Endothelial cell (in vitro differentiated cells): ENCODE results near the gene RFPL4AL1. TPM values are rescaled to one million over a fixed set of nuclear protein-coding genes. Genes with fewer than 3 reads are reported as not detected.
A peak's percentile ranks its signal among the peaks of the same experiment; 100 is the strongest.
"Not testable (repeated sequence)": the region's sequence is repeated elsewhere in the genome, so short reads cannot be mapped to it uniquely, and the experiment has no call there.

Source experiments
- DNase-seq: peaks from one replicate; pipeline ENCODE4 v3.0.0; 2021; ENCODE audit warnings: low spot score
- H3K27ac Mint-ChIP-seq: one replicate; pipeline ENCODE4 v1.8.0; 2021; ENCODE audit warnings: mixed read lengths, inconsistent platforms; ENCODE audit not compliant: unreplicated experiment
- H3K27me3 Mint-ChIP-seq: one replicate; pipeline ENCODE4 v1.8.0; 2021; ENCODE audit warnings: mild to moderate bottlenecking, moderate library complexity, mixed read lengths, inconsistent platforms; ENCODE audit not compliant: unreplicated experiment
- H3K36me3 Mint-ChIP-seq: one replicate; pipeline ENCODE4 v1.8.0; 2021; ENCODE audit warnings: mild to moderate bottlenecking, low read depth, mixed read lengths, inconsistent platforms; ENCODE audit not compliant: unreplicated experiment
- H3K4me1 Mint-ChIP-seq: one replicate; pipeline ENCODE4 v1.8.0; 2021; ENCODE audit warnings: mild to moderate bottlenecking, mixed read lengths, inconsistent platforms; ENCODE audit not compliant: unreplicated experiment
- H3K4me3 Mint-ChIP-seq: one replicate; pipeline ENCODE4 v1.8.0; 2021; ENCODE audit warnings: mild to moderate bottlenecking, mixed read lengths, inconsistent platforms; ENCODE audit not compliant: unreplicated experiment
- H3K9me3 Mint-ChIP-seq: one replicate; pipeline ENCODE4 v1.8.0; 2021; ENCODE audit warnings: mixed read lengths, inconsistent platforms; ENCODE audit not compliant: unreplicated experiment
- total RNA-seq: library from RNA; stranded (reverse); fragmentation: NEBNext Ultra II Directional; extraction: Animal tissue kit (Norgen Biotek cat#: 25700); gene quantifications from one replicate; pipeline ENCODE4 v1.2.1, GENCODE V29; 2021; ENCODE audit not compliant: unreplicated experiment
- TF ChIP-seq, protein P1 (sequence below): fragments of 200-600 bp; sonication (generic); IDR thresholded peaks from one replicate; pipeline ENCODE4 v1.5.0; 2021; ENCODE audit warnings: antibody characterized with exemption; ENCODE audit not compliant: unreplicated experiment

Gene RFPL4AL1
- total RNA-seq, 1 donor from 2014 or later = not detected

GRCh38 chr19:55750715-55751114 is 18.2 kb upstream of the RFPL4AL1 start:
- H3K9me3 Mint-ChIP-seq = peaks cover 35% of the 10 kb centered on the region
- H3K4me3 Mint-ChIP-seq = no peak overlapping the region
- H3K36me3 Mint-ChIP-seq = no peaks in the 10 kb centered on the region
- no peaks in the 10 kb centered on the region for H3K4me1 Mint-ChIP-seq
- no peak for DNase-seq
- TF ChIP-seq, protein P1, sequence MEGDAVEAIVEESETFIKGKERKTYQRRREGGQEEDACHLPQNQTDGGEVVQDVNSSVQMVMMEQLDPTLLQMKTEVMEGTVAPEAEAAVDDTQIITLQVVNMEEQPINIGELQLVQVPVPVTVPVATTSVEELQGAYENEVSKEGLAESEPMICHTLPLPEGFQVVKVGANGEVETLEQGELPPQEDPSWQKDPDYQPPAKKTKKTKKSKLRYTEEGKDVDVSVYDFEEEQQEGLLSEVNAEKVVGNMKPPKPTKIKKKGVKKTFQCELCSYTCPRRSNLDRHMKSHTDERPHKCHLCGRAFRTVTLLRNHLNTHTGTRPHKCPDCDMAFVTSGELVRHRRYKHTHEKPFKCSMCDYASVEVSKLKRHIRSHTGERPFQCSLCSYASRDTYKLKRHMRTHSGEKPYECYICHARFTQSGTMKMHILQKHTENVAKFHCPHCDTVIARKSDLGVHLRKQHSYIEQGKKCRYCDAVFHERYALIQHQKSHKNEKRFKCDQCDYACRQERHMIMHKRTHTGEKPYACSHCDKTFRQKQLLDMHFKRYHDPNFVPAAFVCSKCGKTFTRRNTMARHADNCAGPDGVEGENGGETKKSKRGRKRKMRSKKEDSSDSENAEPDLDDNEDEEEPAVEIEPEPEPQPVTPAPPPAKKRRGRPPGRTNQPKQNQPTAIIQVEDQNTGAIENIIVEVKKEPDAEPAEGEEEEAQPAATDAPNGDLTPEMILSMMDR = no peak
- H3K27ac Mint-ChIP-seq = no peak overlapping the region
- H3K27me3 Mint-ChIP-seq = no peaks in the 10 kb centered on the region

- Mint-ChIP-seq H3K27me3 (no peaks in the 10 kb centered on the region), H3K27ac (no peak overlapping the region), H3K9me3 (peaks cover 34% of the 10 kb centered on the region), H3K36me3 (no peaks in the 10 kb centered on the region), H3K4me1 (no peaks in the 10 kb centered on the region), H3K4me3 (no peak overlapping the region)
- TF ChIP-seq, protein P1 = no peak
- no peak for DNase-seq
Measured at GRCh38 chr19:55753401-55753800, 15.5 kb upstream of the RFPL4AL1 start.

- not testable (repeated sequence) for H3K36me3 Mint-ChIP-seq, H3K4me1 Mint-ChIP-seq, H3K27ac Mint-ChIP-seq, H3K27me3 Mint-ChIP-seq, H3K4me3 Mint-ChIP-seq, DNase-seq
- H3K9me3 Mint-ChIP-seq = peaks cover 39% of the 10 kb centered on the region
Measured at GRCh38 chr19:55756808-55757207, 12.1 kb upstream of the RFPL4AL1 start.

- peaks cover 33% of the 10 kb centered on the region for H3K9me3 Mint-ChIP-seq
- not testable (repeated sequence) for H3K27me3 Mint-ChIP-seq, H3K4me3 Mint-ChIP-seq, H3K36me3 Mint-ChIP-seq, H3K27ac Mint-ChIP-seq, H3K4me1 Mint-ChIP-seq, DNase-seq
Measured at GRCh38 chr19:55758797-55759196, 10.1 kb upstream of the RFPL4AL1 start, which contains the start of gene RFPL4A. RFPL4A (plus strand) TSS chr19:55759097; CDS start chr19:55761801, 2,704 bp downstream.

GRCh38 chr19:55766466-55766865 is 2.5 kb upstream of the RFPL4AL1 start:
- DNase-seq = no peak
- H3K4me1 Mint-ChIP-seq = no peaks in the 10 kb centered on the region
- H3K9me3 Mint-ChIP-seq = peaks cover 32% of the 10 kb centered on the region

GRCh38 chr19:55769632-55770031 is 714 bp downstream of the RFPL4AL1 start:
- Mint-ChIP-seq H3K9me3 (peaks cover 34% of the 10 kb centered on the region), H3K36me3 (peaks cover 15% of the 10 kb centered on the region)
- DNase-seq, H3K27me3 Mint-ChIP-seq, H3K27ac Mint-ChIP-seq, H3K4me3 Mint-ChIP-seq, H3K4me1 Mint-ChIP-seq: not testable (repeated sequence)

More at GRCh38 chr19:55766466-55766865, 2.5 kb upstream of the RFPL4AL1 start:
- peaks cover 15% of the 10 kb centered on the region for H3K36me3 Mint-ChIP-seq
- peaks cover 6% of the 10 kb centered on the region for H3K27me3 Mint-ChIP-seq
- TF ChIP-seq, protein P1 = no peak
- no peak overlapping the region for H3K27ac Mint-ChIP-seq
- peak overlapping the region; percentile 13 for H3K4me3 Mint-ChIP-seq
